ENCODE results near the gene MEX3D.

DNA sequence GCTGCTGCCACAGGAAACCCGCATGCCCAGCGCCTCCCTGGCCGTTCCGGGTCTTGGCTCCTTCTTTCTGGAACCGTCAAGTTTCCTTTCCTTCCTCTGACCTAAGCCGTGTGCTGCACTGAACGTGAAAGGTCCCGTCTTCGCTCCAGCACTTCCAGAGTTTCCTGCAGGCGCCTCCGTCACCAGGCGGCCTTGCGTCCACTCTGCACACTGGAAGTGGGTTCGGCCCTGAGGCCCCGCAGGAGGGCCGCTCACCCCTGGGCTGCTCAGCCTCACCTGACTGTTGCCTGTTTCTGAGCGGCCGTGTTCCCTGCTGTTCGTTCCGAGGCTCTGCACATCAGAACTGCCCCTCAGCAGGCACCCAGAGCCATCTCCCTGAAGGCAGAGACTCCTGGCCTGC, 12.3 kb upstream of the MEX3D start:
- TF ChIP-seq, protein P1, sequence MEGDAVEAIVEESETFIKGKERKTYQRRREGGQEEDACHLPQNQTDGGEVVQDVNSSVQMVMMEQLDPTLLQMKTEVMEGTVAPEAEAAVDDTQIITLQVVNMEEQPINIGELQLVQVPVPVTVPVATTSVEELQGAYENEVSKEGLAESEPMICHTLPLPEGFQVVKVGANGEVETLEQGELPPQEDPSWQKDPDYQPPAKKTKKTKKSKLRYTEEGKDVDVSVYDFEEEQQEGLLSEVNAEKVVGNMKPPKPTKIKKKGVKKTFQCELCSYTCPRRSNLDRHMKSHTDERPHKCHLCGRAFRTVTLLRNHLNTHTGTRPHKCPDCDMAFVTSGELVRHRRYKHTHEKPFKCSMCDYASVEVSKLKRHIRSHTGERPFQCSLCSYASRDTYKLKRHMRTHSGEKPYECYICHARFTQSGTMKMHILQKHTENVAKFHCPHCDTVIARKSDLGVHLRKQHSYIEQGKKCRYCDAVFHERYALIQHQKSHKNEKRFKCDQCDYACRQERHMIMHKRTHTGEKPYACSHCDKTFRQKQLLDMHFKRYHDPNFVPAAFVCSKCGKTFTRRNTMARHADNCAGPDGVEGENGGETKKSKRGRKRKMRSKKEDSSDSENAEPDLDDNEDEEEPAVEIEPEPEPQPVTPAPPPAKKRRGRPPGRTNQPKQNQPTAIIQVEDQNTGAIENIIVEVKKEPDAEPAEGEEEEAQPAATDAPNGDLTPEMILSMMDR (IDR thresholded peaks at IDR 0.05 in 4 of 5, conservative IDR thresholded peaks at IDR 0.05 in 1 of 5): no peak
- no peak for TF ChIP-seq POLR2A (IDR thresholded peaks at IDR 0.05)
